SHP77 (cell line): ENCODE data around the gene ZBTB17.
"Not testable (repeated sequence)": the region's sequence is repeated elsewhere in the genome, so short reads cannot be mapped to it uniquely, and the experiment has no call there.

ENCODE experiments used
- DNase-seq, 2 experiments: peaks; one replicate each; lab custom pipeline; 2025; lab: John Stamatoyannopoulos, UW

Gene ZBTB17

GRCh38 chr1:15934211-15935055 lies 41.5 kb downstream of the ZBTB17 start:
- DNase-seq: no peak

DNA sequence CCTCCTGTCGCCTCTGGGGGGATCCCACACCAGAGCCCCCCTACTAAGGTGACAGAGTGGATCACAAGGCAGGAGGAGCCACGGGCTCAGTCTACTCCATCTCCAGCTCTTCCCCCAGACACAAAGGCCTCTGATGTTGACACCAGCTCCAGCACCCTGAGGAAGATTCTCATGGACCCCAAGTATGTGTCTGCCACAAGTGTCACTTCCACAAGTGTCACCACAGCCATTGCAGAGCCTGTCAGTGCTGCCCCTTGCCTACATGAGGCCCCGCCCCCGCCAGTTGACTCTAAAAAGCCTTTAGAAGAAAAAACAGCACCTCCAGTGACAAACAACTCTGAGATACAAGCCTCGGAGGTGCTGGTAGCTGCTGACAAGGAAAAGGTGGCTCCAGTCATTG lies 42.2 kb downstream of the ZBTB17 start:
- no peak for DNase-seq

DNA sequence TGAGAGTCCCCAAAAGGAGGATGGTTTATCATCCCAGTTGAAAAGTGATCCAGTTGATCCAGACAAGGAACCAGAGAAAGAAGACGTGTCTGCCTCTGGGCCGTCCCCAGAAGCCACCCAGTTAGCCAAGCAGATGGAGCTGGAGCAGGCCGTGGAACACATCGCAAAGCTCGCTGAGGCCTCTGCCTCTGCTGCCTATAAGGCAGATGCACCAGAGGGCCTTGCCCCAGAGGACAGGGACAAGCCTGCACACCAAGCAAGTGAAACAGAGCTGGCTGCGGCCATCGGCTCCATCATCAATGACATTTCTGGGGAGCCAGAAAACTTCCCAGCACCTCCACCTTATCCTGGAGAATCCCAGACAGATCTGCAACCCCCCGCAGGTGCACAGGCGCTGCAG lies 43.3 kb downstream of the ZBTB17 start:
- no peak for DNase-seq

DNA sequence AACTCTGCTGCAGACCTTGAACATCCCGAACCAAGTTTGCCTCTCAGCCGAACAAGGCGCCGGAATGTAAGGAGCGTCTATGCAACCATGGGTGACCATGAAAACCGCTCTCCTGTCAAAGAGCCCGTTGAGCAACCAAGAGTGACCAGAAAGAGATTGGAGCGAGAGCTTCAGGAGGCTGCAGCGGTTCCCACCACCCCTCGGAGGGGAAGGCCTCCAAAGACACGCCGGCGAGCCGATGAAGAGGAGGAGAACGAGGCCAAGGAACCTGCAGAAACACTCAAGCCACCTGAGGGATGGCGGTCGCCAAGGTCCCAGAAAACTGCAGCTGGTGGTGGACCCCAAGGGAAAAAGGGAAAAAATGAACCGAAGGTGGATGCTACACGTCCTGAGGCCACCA lies 44.0 kb downstream of the ZBTB17 start:
- no peak for DNase-seq

- no peak for DNase-seq
Measured at GRCh38 chr1:15931401-15931800, 44.5 kb downstream of the ZBTB17 start.

DNA sequence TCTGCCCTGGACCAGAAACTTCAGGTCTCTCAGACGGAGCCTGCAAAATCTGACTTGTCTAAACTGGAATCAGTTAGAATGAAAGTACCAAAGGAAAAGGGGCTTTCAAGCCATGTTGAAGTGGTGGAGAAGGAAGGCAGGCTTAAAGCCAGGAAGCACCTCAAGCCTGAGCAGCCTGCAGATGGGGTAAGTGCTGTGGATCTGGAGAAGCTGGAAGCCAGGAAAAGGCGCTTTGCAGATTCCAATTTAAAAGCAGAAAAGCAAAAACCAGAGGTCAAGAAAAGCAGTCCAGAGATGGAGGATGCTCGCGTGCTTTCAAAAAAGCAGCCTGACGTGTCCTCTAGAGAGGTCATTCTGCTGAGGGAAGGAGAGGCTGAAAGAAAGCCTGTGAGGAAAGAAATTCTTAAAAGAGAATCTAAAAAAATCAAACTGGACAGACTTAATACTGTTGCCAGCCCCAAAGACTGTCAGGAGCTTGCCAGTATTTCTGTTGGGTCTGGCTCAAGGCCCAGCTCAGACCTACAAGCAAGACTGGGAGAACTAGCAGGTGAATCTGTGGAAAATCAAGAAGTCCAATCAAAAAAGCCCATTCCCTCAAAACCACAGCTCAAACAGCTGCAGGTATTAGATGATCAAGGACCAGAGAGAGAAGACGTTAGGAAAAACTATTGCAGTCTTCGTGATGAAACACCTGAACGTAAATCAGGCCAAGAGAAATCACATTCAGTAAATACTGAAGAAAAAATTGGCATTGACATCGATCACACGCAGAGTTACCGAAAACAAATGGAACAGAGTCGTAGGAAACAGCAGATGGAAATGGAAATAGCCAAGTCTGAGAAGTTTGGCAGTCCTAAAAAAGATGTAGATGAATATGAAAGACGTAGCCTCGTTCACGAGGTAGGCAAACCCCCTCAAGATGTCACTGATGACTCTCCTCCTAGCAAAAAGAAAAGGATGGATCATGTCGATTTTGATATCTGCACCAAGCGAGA lies 46.6 kb downstream of the ZBTB17 start:
- no peak for DNase-seq

DNA sequence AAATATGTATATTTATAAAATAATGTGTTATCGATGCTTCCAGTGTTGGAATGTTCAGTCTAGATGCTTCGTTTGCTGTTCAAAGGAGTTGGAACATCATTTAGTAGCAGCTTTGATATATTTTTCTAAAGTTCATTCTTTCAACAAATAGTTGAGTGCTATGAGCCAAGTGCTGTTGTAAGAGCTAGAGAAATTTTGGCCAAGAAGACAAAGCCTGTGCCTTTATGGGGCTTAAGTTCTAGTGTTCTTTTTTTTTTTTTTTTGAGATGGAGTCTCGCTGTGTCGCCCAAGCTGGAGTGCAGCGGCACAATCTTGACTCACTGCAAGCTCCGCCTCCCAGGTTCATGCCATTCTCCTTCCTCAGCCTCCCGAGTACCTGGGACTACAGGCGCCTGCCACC lies 49.5 kb downstream of the ZBTB17 start:
- not testable (repeated sequence) for DNase-seq

DNA sequence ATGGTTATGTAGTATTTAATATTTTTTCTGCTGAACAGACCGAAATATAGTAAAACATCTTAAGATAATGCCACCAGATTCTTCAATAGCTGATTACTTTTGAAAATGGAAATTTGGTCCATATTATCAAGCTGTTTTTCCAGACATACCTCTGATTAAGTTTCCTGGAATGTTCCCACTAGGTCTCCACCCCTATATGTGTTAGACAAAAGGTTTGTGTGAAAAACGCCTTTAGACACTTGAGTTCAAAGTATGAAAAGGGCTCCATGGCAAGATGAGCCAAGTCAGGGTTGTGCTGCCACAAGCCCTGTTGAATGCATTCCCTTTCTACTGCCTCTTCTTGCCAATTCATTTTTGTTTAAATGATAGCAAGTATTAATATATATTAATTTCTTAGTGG lies 52.7 kb downstream of the ZBTB17 start:
- no peak for DNase-seq

- DNase-seq: no peak
Measured at GRCh38 chr1:15918962-15919715, 56.8 kb downstream of the ZBTB17 start.

GRCh38 chr1:15916916-15917315 lies 59.0 kb downstream of the ZBTB17 start:
- DNase-seq: no peak

GRCh38 chr1:15916417-15916816 lies 59.5 kb downstream of the ZBTB17 start:
- no peak for DNase-seq

DNA sequence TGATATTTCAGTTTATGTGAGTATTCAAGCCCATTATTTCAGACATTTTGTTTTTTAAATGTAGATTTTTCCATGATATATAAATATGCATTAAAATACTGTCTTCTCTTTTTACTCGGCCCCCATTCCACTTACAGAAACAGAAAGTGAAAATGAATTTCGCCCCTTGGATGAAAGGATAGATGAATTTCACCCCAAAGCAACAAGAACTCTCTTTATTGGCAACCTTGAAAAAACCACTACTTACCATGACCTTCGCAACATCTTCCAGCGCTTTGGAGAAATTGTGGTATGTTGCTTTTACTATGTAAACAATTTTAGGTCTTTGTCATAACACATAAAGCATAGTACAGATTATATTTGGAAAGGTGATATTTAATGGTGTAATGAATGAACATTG lies 59.9 kb downstream of the ZBTB17 start:
- DNase-seq: no peak

DNA sequence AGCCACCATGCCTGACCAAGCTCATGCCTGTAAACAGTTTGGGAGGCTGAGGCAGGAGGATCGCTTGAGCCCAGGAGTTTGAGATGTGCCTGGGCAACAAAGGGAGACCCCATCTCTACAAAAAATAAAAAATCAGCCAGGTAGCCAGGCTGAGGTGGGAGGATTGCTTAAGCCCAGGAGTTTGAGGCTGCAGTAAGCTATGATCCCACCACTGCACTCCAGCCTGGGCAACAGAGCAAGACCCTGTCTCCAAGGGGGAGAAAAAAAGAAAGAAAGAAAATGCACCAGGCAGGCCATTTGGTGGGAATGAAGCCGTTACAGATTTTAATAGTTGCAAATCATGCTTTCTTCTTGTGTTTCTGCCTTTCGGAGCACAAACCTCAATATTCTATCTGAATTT lies 62.3 kb downstream of the ZBTB17 start:
- not testable (repeated sequence) for DNase-seq

GRCh38 chr1:15911927-15912326 lies 64.0 kb downstream of the ZBTB17 start:
- no peak for DNase-seq

DNA sequence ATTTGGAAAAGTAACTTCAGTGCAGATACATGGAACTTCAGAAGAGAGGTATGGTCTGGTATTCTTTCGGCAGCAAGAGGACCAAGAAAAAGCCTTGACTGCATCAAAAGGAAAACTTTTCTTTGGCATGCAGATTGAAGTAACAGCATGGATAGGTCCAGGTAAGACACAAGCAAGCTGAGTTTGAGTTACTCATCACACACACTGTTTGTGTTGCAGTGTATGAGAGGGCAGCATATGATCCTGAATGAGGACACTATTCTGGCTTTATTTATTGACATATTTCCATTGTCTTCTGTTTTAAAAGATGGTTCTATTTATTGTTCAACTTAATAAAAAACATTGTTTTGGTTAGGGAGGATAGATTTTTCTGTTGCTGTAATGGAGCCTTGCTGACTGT lies 64.8 kb downstream of the ZBTB17 start:
- DNase-seq: no peak

DNA sequence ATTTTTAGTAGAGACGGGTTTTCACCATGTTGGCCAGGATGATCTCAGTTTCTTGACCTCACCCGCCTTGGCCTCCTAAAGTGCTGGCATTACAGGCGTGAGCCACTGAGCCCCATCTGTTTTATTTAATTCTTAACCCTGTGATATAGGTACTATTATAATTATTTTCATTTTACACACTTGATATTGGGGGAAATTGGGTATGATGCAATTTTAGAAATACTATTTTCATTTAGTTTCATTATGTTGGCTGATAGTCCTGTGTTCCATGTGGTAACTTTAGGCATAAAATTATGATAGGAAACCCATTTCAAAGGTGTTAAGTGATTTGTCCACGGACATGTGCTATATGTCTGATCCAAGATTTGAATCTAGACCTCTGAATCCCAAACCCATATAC lies 67.3 kb downstream of the ZBTB17 start:
- DNase-seq: no peak

DNA sequence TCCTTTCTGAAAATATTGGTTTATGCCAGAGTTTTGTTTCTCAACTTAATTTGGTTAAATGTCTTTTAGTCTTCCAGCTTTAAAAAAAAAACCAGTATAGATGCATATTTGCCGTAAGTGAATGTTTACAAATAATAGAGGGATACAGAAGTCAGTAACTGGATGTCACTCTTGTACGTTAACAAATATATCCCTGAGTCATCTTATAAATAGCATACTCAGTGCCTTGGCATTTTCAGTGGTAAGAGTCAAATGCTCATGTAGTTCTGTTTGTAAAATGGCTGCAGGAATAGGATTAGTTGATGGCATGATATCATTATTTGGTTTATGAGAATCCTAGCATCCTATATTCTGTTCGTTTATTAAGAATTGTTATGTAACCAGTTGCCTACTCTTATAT lies 73.0 kb downstream of the ZBTB17 start:
- no peak for DNase-seq

DNA sequence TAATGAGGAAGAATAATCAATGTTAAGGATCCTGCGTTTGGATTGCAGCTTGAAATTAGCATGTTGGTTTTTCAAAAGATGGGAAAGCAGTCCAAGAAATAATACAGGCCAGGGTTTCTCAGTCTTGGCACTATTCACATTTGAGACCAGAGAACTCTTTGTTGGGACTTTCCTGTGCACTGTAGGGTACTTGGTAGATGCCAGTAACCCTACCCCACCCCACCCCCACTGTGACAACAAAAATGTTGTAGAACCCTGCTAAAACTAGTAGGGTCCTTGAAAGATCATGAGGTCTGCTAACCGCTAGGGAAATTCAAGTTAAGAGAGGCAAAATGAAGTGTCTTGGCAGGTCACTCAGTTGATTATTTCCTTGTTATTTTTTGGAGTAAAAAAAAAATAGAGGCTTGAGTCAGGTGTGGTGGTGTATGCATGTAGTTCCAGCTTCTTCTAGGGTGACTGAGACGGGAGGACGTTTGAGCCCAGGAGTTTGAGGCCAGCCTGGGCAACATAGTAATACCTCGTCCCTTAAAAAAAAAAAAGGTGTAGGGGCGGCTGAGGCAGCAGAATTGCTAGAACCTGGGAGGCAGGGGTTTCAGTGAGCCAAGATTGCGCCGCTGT lies 75.1 kb downstream of the ZBTB17 start:
- DNase-seq: no peak

DNA sequence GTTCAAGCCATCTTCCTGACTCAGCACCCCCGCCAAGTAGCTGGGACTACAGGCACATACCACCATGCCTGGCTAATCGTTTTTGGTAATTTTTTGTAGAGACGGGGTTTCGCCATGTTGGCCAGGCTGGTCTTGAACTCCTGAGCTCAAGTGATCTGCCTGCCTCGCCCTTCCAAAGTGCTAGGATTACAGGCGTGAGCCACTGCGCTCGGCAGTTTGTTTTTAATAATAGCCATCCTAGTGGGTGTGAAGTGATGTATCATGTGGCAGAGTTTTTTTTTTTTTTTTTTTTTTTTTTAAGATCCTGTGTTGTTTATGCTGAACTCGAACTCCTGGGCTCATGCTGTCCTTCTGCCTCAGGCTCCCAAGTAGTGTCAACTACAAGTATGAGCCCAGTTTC lies 76.6 kb downstream of the ZBTB17 start:
- DNase-seq: no peak

DNA sequence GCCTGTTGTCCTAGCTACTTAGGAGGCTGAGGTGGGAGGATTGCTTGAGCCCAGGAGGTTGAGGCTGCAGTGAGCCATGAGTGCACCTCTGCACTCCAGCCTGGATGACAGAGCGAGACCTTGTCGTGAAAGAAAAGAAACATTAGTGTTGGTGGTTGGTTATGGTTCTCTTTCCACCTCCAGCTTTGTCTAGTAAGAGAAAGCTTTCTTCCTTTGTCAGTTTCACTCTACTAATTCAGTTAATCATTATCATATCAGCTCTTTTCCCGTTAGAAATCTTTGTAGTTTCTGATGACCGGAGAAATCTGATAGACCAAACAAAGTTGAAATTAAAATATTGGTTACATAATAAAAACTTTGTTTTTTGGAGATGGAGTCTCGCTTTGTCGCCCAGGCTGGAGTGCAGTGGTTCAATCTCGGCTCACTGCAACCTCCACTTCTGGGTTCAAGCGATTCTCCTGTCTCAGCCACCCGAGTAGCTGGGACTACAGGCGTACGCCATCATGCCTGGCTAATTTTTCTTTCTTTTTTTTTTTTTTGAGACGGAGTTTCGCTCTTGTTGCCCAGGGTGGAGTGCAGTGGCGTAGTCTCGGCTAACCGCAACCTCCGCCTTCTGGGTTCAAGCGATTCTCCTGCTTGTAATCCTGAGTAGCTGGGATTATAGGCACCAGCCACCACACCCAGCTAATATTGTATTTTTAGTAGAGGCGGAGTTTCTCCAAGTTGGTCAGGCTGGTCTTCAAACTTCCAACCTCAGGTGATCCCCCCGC lies 78.9 kb downstream of the ZBTB17 start:
- DNase-seq: not testable (repeated sequence)

DNA sequence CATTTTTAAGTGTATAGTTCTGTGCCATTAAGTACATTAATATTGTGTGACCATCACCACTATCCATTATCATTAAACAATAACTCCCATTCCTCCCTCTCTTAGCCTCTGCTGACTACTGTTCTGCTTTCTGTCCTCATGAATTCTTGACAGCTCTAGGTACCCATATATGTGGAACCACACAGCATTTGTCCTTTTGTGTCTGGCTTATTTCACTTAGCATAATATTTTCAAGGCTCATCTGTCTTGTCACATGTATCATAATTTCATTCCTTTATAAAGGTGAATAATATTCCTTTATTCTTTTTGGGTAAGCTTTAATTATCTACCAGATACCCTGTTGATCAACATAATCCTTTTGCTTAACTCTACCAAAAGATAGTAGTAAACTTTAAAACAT lies 80.7 kb downstream of the ZBTB17 start:
- no peak for DNase-seq
